ENCODE measurements around the gene EEF2KMT. TPM values are rescaled to one million over a fixed set of nuclear protein-coding genes. Genes with fewer than 3 reads are reported as not detected.
A peak's percentile ranks its signal among the peaks of the same experiment; 100 is the strongest.

The EEF2KMT gene
- total RNA-seq, 6 experiments from 2014 or later: 6.0 to 10.8 (median 7.4) TPM

- intact Hi-C loops (cut with DNase I): no loop called here
- H3K9me3 ChIP-seq: no peaks in the 10 kb centered on the region
- no peaks in the 10 kb centered on the region for H3K36me3 ChIP-seq
- no peak overlapping the region for H3K4me3 ChIP-seq
- TF ChIP-seq CTCF (IDR thresholded peaks at IDR 0.05) (no peak), POLR2A (IDR thresholded peaks at IDR 0.05) (no peak)
- ATAC-seq (no peak), DNase-seq (no peak)
- no peaks in the 10 kb centered on the region for H3K27me3 ChIP-seq
- no peaks in the 10 kb centered on the region for H3K4me1 ChIP-seq
- H3K27ac ChIP-seq: no peak overlapping the region
- 56% methylated on average over 5 of the region's 7 CpGs for WGBS (ENCODE audit: insufficient coverage, low coverage, low lambda C conversion rate, missing lambda C conversion rate)
Measured at GRCh38 chr16:5058476-5058875, 39.1 kb downstream of the EEF2KMT start.

GRCh38 chr16:5056352-5056751 is 41.2 kb downstream of the EEF2KMT start:
- 29% methylated on average over 8 of the region's 11 CpGs for WGBS (ENCODE audit: insufficient coverage, low coverage, low lambda C conversion rate, missing lambda C conversion rate)
- ATAC-seq: peak; percentile 17 to 46 (median 29)
- Histone ChIP-seq H3K36me3 (no peaks in the 10 kb centered on the region), H3K4me1 (no peaks in the 10 kb centered on the region), H3K9me3 (no peaks in the 10 kb centered on the region), H3K4me3 (no peak overlapping the region), H3K27ac (no peak overlapping the region), H3K27me3 (no peaks in the 10 kb centered on the region)
- intact Hi-C loops (cut with DNase I): no loop called here
- DNase-seq: no peak
- TF ChIP-seq POLR2A (IDR thresholded peaks at IDR 0.05): no peak
- peak in 3 of 4 donors; percentile 7 to 23 (median 12) for TF ChIP-seq CTCF (IDR thresholded peaks at IDR 0.05)

GRCh38 chr16:5054876-5055865 is 42.4 kb downstream of the EEF2KMT start:
- H3K4me3 ChIP-seq: no peak overlapping the region

GRCh38 chr16:5046914-5047313 is 50.7 kb downstream of the EEF2KMT start:
- Histone ChIP-seq H3K4me1 (no peaks in the 10 kb centered on the region), H3K36me3 (no peaks in the 10 kb centered on the region), H3K27me3 (no peaks in the 10 kb centered on the region), H3K4me3 (no peak overlapping the region), H3K9me3 (no peaks in the 10 kb centered on the region), H3K27ac (no peak overlapping the region)
- intact Hi-C loops (cut with DNase I): no loop called here
- ATAC-seq (no peak), DNase-seq (no peak)
- TF ChIP-seq POLR2A (IDR thresholded peaks at IDR 0.05) (no peak), CTCF (IDR thresholded peaks at IDR 0.05) (no peak)
- 79% methylated on average over 2 of the region's 2 CpGs for WGBS (ENCODE audit: insufficient coverage, low coverage, low lambda C conversion rate, missing lambda C conversion rate)

More at GRCh38 chr16:5054876-5055865, 42.4 kb downstream of the EEF2KMT start:
- Histone ChIP-seq H3K27ac (no peak overlapping the region), H3K9me3 (no peaks in the 10 kb centered on the region), H3K4me1 (no peaks in the 10 kb centered on the region), H3K36me3 (no peaks in the 10 kb centered on the region), H3K27me3 (no peaks in the 10 kb centered on the region)
- 78% methylated on average over 5 of the region's 16 CpGs for WGBS (ENCODE audit: insufficient coverage, low coverage, low lambda C conversion rate, missing lambda C conversion rate)
- intact Hi-C loops (cut with DNase I): no loop called here
- DNase-seq (peak in 1 of 3 donors; percentile 45), ATAC-seq (peak in 1 of 4 donors; percentile 29)
- TF ChIP-seq POLR2A (IDR thresholded peaks at IDR 0.05): no peak
- TF ChIP-seq CTCF (IDR thresholded peaks at IDR 0.05): no peak
